ENCODE measurements around the gene PNPO. TPM values are rescaled to one million over a fixed set of nuclear protein-coding genes. Genes with fewer than 3 reads are reported as not detected.

The PNPO gene
- total and polyA plus RNA-seq, 2 of the 13 experiments (the other 11 are each of a cell fraction or from before 2014, with no cell fraction given): 47.9 to 63.3 TPM

DNA sequence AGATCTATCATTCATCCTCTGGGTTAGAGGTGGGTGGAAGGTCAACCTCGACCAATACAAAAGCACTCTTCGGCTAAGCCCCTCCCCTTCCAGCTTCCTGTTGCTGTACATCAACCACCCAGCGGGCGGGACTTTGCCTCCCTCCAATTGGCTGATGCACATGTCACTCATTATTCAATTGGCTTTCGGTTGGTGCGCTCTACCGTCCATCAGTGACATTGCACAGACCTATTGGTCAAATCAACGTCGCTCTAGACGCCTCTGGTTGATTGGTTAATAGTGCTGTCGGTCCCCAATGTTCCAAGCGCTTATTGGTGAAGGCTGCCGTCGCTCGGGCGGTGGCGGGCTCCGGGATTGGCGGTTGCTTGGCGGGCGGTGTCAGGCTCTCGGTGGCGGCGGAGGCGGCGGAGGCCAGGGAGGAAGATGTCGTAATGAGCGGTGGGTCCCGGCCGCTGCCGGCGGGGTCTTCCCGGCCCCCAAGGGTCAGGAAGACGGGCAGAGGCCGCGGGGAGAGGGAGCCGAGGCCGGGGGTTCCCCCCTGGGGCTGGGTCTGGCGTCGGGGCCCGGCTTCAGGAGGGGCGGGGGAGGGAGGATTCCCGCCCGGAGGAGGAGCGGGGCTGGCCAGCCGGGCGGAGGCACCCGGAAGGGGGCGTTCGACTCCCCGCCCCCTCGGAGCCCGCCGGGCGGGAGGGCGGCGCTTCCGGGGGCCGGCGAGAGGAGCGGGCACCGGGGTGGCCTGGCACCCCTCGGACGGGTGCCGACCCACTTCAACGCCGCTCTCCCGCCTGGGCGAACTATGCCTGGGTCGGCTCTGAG, 45.3 kb upstream of the PNPO start, which contains the start of gene SP2 (continued):
- TF ChIP-seq, protein P1, sequence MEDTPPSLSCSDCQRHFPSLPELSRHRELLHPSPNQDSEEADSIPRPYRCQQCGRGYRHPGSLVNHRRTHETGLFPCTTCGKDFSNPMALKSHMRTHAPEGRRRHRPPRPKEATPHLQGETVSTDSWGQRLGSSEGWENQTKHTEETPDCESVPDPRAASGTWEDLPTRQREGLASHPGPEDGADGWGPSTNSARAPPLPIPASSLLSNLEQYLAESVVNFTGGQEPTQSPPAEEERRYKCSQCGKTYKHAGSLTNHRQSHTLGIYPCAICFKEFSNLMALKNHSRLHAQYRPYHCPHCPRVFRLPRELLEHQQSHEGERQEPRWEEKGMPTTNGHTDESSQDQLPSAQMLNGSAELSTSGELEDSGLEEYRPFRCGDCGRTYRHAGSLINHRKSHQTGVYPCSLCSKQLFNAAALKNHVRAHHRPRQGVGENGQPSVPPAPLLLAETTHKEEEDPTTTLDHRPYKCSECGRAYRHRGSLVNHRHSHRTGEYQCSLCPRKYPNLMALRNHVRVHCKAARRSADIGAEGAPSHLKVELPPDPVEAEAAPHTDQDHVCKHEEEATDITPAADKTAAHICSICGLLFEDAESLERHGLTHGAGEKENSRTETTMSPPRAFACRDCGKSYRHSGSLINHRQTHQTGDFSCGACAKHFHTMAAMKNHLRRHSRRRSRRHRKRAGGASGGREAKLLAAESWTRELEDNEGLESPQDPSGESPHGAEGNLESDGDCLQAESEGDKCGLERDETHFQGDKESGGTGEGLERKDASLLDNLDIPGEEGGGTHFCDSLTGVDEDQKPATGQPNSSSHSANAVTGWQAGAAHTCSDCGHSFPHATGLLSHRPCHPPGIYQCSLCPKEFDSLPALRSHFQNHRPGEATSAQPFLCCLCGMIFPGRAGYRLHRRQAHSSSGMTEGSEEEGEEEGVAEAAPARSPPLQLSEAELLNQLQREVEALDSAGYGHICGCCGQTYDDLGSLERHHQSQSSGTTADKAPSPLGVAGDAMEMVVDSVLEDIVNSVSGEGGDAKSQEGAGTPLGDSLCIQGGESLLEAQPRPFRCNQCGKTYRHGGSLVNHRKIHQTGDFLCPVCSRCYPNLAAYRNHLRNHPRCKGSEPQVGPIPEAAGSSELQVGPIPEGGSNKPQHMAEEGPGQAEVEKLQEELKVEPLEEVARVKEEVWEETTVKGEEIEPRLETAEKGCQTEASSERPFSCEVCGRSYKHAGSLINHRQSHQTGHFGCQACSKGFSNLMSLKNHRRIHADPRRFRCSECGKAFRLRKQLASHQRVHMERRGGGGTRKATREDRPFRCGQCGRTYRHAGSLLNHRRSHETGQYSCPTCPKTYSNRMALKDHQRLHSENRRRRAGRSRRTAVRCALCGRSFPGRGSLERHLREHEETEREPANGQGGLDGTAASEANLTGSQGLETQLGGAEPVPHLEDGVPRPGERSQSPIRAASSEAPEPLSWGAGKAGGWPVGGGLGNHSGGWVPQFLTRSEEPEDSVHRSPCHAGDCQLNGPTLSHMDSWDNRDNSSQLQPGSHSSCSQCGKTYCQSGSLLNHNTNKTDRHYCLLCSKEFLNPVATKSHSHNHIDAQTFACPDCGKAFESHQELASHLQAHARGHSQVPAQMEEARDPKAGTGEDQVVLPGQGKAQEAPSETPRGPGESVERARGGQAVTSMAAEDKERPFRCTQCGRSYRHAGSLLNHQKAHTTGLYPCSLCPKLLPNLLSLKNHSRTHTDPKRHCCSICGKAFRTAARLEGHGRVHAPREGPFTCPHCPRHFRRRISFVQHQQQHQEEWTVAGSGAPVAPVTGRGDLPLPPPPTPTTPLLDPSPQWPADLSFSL (CRISPR knock-in tag; IDR thresholded peaks at IDR 0.05): no peak
- TF ChIP-seq GMEB2 (CRISPR knock-in tag; IDR thresholded peaks at IDR 0.05; ENCODE audit: low read depth) (0 out of 2 replicates have a peak, but pooled peaks have one; percentile 54), HIC2 (CRISPR knock-in tag; IDR thresholded peaks at IDR 0.05; ENCODE audit: low read depth) (peak; percentile 96; the same call in 1 of the 2 replicates), RNF2 (conservative IDR thresholded peaks at IDR 0.05; ENCODE audit: low read depth) (no peak), ZSCAN21 (CRISPR knock-in tag; IDR thresholded peaks at IDR 0.05; ENCODE audit: borderline replicate concordance) (peak; percentile 90), ZNF879 (CRISPR knock-in tag; IDR thresholded peaks at IDR 0.05) (0 out of 2 replicates have a peak, but pooled peaks have one; percentile 45), SUZ12 (IDR thresholded peaks at IDR 0.05; ENCODE audit: low read depth, low read length) (no peak), TP53 (CRISPR knock-in tag; conservative IDR thresholded peaks at IDR 0.05) (0 out of 2 replicates have a peak, but pooled peaks have one; percentile 21), SP1 (IDR thresholded peaks at IDR 0.05) (peak; percentile 95), SP1 (CRISPR knock-in tag; IDR thresholded peaks at IDR 0.05) (peak; percentile 91), KLF11 (CRISPR knock-in tag; IDR thresholded peaks at IDR 0.05) (no peak; the same call in 1 of the 2 replicates), ZNF652 (CRISPR knock-in tag; IDR thresholded peaks at IDR 0.05; ENCODE audit: borderline replicate concordance, low read depth) (no peak), SSRP1 (CRISPR knock-in tag; IDR thresholded peaks at IDR 0.05) (peak; percentile 81; the same call in 1 of the 2 replicates), ARID5B (CRISPR knock-in tag; IDR thresholded peaks at IDR 0.05) (peak; percentile 16; the same call in 1 of the 2 replicates), ATF1 (CRISPR knock-in tag; IDR thresholded peaks at IDR 0.05) (peak; percentile 99), STAT5B (CRISPR knock-in tag; IDR thresholded peaks at IDR 0.05) (0 out of 2 replicates have a peak, but pooled peaks have one; percentile 42)
